Measurements from ENCODE around the gene PACRG. TPM values are rescaled to one million over a fixed set of nuclear protein-coding genes. Genes with fewer than 3 reads are reported as not detected.

Gene PACRG
- total and polyA plus RNA-seq, 2 experiments from 2014 or later = 0.17 to 0.68 TPM

- TF ChIP-seq CTCF (conservative IDR thresholded peaks at IDR 0.05; ENCODE audit: low read depth in 2 of 2) = no peak
Measured at GRCh38 chr6:162854228-162854627, 126.5 kb downstream of the PACRG start (continued).

GRCh38 chr6:162854734-162855191 is 127.0 kb downstream of the PACRG start:
- Mint-ChIP-seq H3K27me3 (ENCODE audit: insufficient read depth, low read depth, poor library complexity) (peaks cover 5% of the 10 kb centered on the region), H3K36me3 (ENCODE audit: low read depth) (peaks cover 14% of the 10 kb centered on the region; the same call in 2 of the 3 replicates), H3K27ac (no peak overlapping the region), H3K4me3 (no peak overlapping the region), H3K9me3 (peaks cover 5% of the 10 kb centered on the region; the same call in 1 of the 3 replicates), H3K4me1 (peaks cover 45% of the 10 kb centered on the region)
- no peak; the same call in 2 of the 3 replicates for ATAC-seq
- no peak for DNase-seq (ENCODE audit: low spot score)
- Histone ChIP-seq H3K9me2 (ENCODE audit: insufficient read depth) (0 out of 2 replicates have a peak, but pooled peaks cover 10% of the 10 kb centered on the region), H3F3A (replicated peaks; ENCODE audit: low read depth) (no peaks in the 10 kb centered on the region), H2AFZ (peak overlapping the region; percentile 93), H3K4me3 (no peak overlapping the region), H3K36me3 (ENCODE audit: insufficient read depth) (no peaks in the 10 kb centered on the region), H3K79me2 (replicated peaks; ENCODE audit: insufficient read depth) (no peaks in the 10 kb centered on the region), H3K27ac (ENCODE audit: low read depth) (no peak overlapping the region), H3K27me3 (ENCODE audit: insufficient read depth) (no peaks in the 10 kb centered on the region), H3K4me2 (no peak overlapping the region), H4K20me1 (replicated peaks; ENCODE audit: insufficient read depth) (no peaks in the 10 kb centered on the region), H3K4me1 (ENCODE audit: insufficient read depth) (peaks cover 17% of the 10 kb centered on the region)
- TF ChIP-seq JUNB (IDR thresholded peaks at IDR 0.05; ENCODE audit: unreplicated experiment) (no peak), ETS1 (IDR thresholded peaks at IDR 0.05) (no peak), POLR2AphosphoS5 (IDR thresholded peaks at IDR 0.05; ENCODE audit: low read depth) (no peak), ZNF114 (CRISPR knock-in tag; IDR thresholded peaks at IDR 0.05) (no peak), REST (IDR thresholded peaks at IDR 0.05; ENCODE audit: unreplicated experiment) (no peak), EZH2phosphoT487 (IDR thresholded peaks at IDR 0.05; ENCODE audit: unreplicated experiment) (no peak)
